HG02938 (cell line): ENCODE data around the gene TCN1.
"Not testable (repeated sequence)": the region's sequence is repeated elsewhere in the genome, so short reads cannot be mapped to it uniquely, and the experiment has no call there.

Experiments
- ATAC-seq: cut with Tn5 transposase; IDR thresholded peaks from one replicate; pipeline ENCODE4 v1.9.1; 2021; ENCODE audit warnings: mild to moderate bottlenecking, moderate library complexity; ENCODE audit not compliant: unreplicated experiment

The TCN1 gene

GRCh38 chr11:59866397-59866796 is at the start of gene TCN1:
TSS of gene TCN1 (minus strand) at chr11:59866487. CDS start at chr11:59866470, 17 bp downstream.
- ATAC-seq = no peak

- ATAC-seq = not testable (repeated sequence)
Measured at GRCh38 chr11:59903569-59903968, 37.3 kb upstream of the TCN1 start.

- no peak for ATAC-seq
Measured at GRCh38 chr11:59901306-59901705, 35.0 kb upstream of the TCN1 start.

GRCh38 chr11:59900366-59901126 is 34.3 kb upstream of the TCN1 start:
- no peak for ATAC-seq

GRCh38 chr11:59899532-59899931 is 33.2 kb upstream of the TCN1 start:
- ATAC-seq = no peak

- ATAC-seq = no peak
Measured at GRCh38 chr11:59898650-59899049, 32.4 kb upstream of the TCN1 start.

GRCh38 chr11:59898046-59898445 is 31.8 kb upstream of the TCN1 start:
- ATAC-seq = no peak

GRCh38 chr11:59894616-59895015 is 28.3 kb upstream of the TCN1 start:
- no peak for ATAC-seq

- no peak for ATAC-seq
Measured at GRCh38 chr11:59891781-59892181, 25.5 kb upstream of the TCN1 start.

GRCh38 chr11:59887156-59887555 is 20.9 kb upstream of the TCN1 start:
- ATAC-seq = not testable (repeated sequence)

- ATAC-seq = no peak
Measured at GRCh38 chr11:59883597-59883996, 17.3 kb upstream of the TCN1 start.

GRCh38 chr11:59879567-59879966 is 13.3 kb upstream of the TCN1 start:
- ATAC-seq = no peak

- ATAC-seq = no peak
Measured at GRCh38 chr11:59878575-59878974, 12.3 kb upstream of the TCN1 start, which contains the start of gene OOSP3. TSS of gene OOSP3 (plus strand) at chr11:59878782. CDS start at chr11:59878809, 27 bp downstream.

- no peak for ATAC-seq
Measured at GRCh38 chr11:59877784-59878183, 11.5 kb upstream of the TCN1 start.

- no peak for ATAC-seq
Measured at GRCh38 chr11:59877325-59877724, 11.0 kb upstream of the TCN1 start.

GRCh38 chr11:59875856-59876519 is 9.7 kb upstream of the TCN1 start:
- no peak for ATAC-seq

- ATAC-seq = no peak
Measured at GRCh38 chr11:59872076-59872475, 5.8 kb upstream of the TCN1 start.

- ATAC-seq = no peak
Measured at GRCh38 chr11:59867946-59868345, 1.7 kb upstream of the TCN1 start.

- ATAC-seq = no peak
Measured at GRCh38 chr11:59866836-59867235, 549 bp upstream of the TCN1 start.

GRCh38 chr11:59865031-59865430 is 1.3 kb downstream of the TCN1 start:
- no peak for ATAC-seq

GRCh38 chr11:59862252-59862651 is 4.0 kb downstream of the TCN1 start:
- no peak for ATAC-seq

- no peak for ATAC-seq
Measured at GRCh38 chr11:59859673-59860072, 6.6 kb downstream of the TCN1 start.
